NB4 (cell line): ENCODE data around the gene SGO1.

Experiments
- DNase-seq: peaks from one replicate; pipeline ENCODE4 v3.0.0; 2010; ENCODE audit warnings: low read depth
- H3K4me3 ChIP-seq: one replicate; pipeline ENCODE4 v1.5.1; 2011; ENCODE audit warnings: mild to moderate bottlenecking, low read depth, low read length, moderate library complexity
- MYC ChIP-seq: IDR thresholded peaks from 2 replicates; pipeline ENCODE4 v1.6.1; 2011; ENCODE audit warnings: low read depth, low read length
- POLR2A ChIP-seq: IDR thresholded peaks from 2 replicates; pipeline ENCODE4 v1.6.1; 2011; ENCODE audit warnings: mild to moderate bottlenecking; ENCODE audit not compliant: insufficient read length; ENCODE audit errors: extremely low read depth
- TF ChIP-seq, protein P1 (sequence below): IDR thresholded peaks from one replicate; pipeline ENCODE4 v1.5.1; 2012; ENCODE audit warnings: low read depth, low read length
- TF ChIP-seq, protein P2 (sequence below): IDR thresholded peaks from 2 replicates; pipeline ENCODE4 v1.6.1; 2011; ENCODE audit warnings: low read depth, low read length

SGO1 gene

GRCh38 chr3:20125897-20126296 lies 60.1 kb downstream of the SGO1 start:
- TF ChIP-seq, protein P1, sequence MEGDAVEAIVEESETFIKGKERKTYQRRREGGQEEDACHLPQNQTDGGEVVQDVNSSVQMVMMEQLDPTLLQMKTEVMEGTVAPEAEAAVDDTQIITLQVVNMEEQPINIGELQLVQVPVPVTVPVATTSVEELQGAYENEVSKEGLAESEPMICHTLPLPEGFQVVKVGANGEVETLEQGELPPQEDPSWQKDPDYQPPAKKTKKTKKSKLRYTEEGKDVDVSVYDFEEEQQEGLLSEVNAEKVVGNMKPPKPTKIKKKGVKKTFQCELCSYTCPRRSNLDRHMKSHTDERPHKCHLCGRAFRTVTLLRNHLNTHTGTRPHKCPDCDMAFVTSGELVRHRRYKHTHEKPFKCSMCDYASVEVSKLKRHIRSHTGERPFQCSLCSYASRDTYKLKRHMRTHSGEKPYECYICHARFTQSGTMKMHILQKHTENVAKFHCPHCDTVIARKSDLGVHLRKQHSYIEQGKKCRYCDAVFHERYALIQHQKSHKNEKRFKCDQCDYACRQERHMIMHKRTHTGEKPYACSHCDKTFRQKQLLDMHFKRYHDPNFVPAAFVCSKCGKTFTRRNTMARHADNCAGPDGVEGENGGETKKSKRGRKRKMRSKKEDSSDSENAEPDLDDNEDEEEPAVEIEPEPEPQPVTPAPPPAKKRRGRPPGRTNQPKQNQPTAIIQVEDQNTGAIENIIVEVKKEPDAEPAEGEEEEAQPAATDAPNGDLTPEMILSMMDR: no peak
- no peak for TF ChIP-seq POLR2A
- TF ChIP-seq, protein P2, sequence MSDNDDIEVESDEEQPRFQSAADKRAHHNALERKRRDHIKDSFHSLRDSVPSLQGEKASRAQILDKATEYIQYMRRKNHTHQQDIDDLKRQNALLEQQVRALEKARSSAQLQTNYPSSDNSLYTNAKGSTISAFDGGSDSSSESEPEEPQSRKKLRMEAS: no peak
- no peak overlapping the region for H3K4me3 ChIP-seq
- peak; percentile 34 for DNase-seq

DNA sequence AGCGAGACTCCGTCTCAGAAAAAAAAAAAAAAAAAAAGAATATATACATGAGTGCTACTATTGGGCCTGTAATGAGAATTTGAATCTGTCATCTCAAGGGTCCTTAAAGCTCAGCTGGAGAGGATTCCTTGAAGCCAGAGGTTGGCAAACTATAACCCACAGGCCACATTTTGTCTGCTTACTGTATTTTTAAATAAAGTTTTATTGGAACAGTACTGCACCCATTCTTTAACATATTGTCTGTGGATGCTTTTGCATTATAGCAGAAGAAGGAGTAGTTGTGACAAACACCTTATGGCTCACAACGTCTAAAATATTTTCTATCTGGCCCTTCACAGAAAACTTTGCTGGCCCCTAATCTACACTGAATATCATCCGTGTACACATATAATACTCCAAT lies 60.7 kb downstream of the SGO1 start:
- no peak overlapping the region for H3K4me3 ChIP-seq
- TF ChIP-seq, protein P2: no peak
- no peak for TF ChIP-seq MYC
- TF ChIP-seq, protein P1: no peak
- no peak for TF ChIP-seq POLR2A

GRCh38 chr3:20123131-20123652 lies 62.8 kb downstream of the SGO1 start:
- DNase-seq: no peak
- TF ChIP-seq POLR2A (no peak), MYC (no peak)
- TF ChIP-seq, protein P1: no peak
- TF ChIP-seq, protein P2: no peak
- H3K4me3 ChIP-seq: no peak overlapping the region

More for the DNA sequence above, 60.7 kb downstream of the SGO1 start:
- no peak for DNase-seq

DNA sequence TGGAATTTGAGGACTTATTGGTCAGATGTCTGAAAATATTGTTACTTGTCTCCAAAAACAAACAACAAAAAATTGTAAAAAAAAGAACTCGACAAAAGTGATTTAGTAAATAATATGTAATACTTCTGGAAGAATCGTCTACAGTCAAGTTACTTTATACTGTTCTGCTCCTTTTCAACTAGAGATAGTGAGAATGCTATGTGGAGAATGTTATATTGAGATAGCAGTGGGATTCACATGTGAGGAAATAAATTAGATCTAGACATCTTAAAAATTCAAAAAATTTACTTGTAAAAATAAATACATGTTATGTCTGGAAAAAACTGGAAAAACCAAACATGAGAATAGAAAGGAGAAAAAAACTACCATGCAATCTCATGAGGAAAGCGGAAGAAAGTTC lies 64.9 kb downstream of the SGO1 start:
- TF ChIP-seq MYC: no peak
- TF ChIP-seq, protein P1: no peak
- TF ChIP-seq, protein P2: no peak
- no peak overlapping the region for H3K4me3 ChIP-seq
- no peak for DNase-seq
